H1 (cell line): ENCODE data around the gene ENSA. TPM values are rescaled to one million over a fixed set of nuclear protein-coding genes. Genes with fewer than 3 reads are reported as not detected.

Experiments used
- CTCF ChIA-PET: fragments of 300-600 bp; sonication (Branson Sonifier 250); formaldehyde crosslinking; loops from one replicate; lab custom pipeline; 2021; ENCODE audit not compliant: partially characterized antibody; lab: Charles Lee
- POLR2A ChIA-PET: fragments of 300-600 bp; sonication (Branson Sonifier 250); formaldehyde crosslinking; loops from one replicate; lab custom pipeline; 2021; ENCODE audit warnings: inconsistent platforms; ENCODE audit not compliant: partially characterized antibody; lab: Charles Lee
- DNase-seq, 2 experiments: peaks; one replicate each; pipeline versions ENCODE4 v3.0.0 to v3.0.0-alpha.2; 2010 to 2022; ENCODE audit warnings: low spot score in 2 of 2, low read depth in 1 of 2, mixed read lengths in 1 of 2
- FAIRE-seq: peaks from 2 replicates; lab custom pipeline; 2011; peaks lifted over from hg19 to GRCh38; lab: Jason Lieb, UNC
- H2AFZ ChIP-seq: 2 replicates; pipeline ENCODE4 v1.8.1; 2012; ENCODE audit warnings: low read length, inconsistent platforms
- H2AK5ac ChIP-seq: 2 replicates; pipeline ENCODE4 v1.6.1; 2013; ENCODE audit warnings: low read depth, low read length
- H2BK120ac ChIP-seq: replicated peaks from 2 replicates; pipeline ENCODE3; 2013; ENCODE audit warnings: low read depth, low read length, inconsistent platforms
- H2BK12ac ChIP-seq: 2 replicates; pipeline ENCODE4 v1.6.1; 2013; ENCODE audit warnings: low read depth, low read length
- H2BK15ac ChIP-seq: 2 replicates; pipeline ENCODE4 v1.6.1; 2013; ENCODE audit warnings: low read length
- H2BK20ac ChIP-seq: 2 replicates; pipeline ENCODE4 v1.6.1; 2013; ENCODE audit warnings: low read length
- H2BK5ac ChIP-seq: 2 replicates; pipeline ENCODE4 v1.6.1; 2013; ENCODE audit warnings: low read depth, low read length
- H3K14ac ChIP-seq: 2 replicates; pipeline ENCODE4 v1.6.1; 2013; ENCODE audit warnings: inconsistent platforms; ENCODE audit not compliant: insufficient read length
- H3K18ac ChIP-seq: 2 replicates; pipeline ENCODE4 v1.6.1; 2013; ENCODE audit warnings: low read length; ENCODE audit errors: extremely low read depth
- H3K23ac ChIP-seq: 2 replicates; pipeline ENCODE4 v1.6.1; 2013; ENCODE audit warnings: inconsistent platforms; ENCODE audit not compliant: insufficient read length
- H3K23me2 ChIP-seq: 2 replicates; pipeline ENCODE4 v1.6.1; 2013; ENCODE audit warnings: low read depth, low read length
- H3K27ac ChIP-seq: 2 replicates; pipeline ENCODE4 v1.6.1; 2011; ENCODE audit warnings: low read depth, low read length, inconsistent platforms
- H3K27me3 ChIP-seq, 4 experiments: replicated peaks in 1 of 4; 1 replicate in 1 of 4; 2 replicates in 3 of 4; pipeline versions ENCODE4 v1.6.1 to v1.8.1; 2011 to 2013; ENCODE audit warnings: low read length in 3 of 4, mild to moderate bottlenecking in 3 of 4, inconsistent platforms in 2 of 4, mixed read lengths in 2 of 4, moderate library complexity in 1 of 4; ENCODE audit not compliant: control insufficient read depth in 3 of 4, insufficient read depth in 3 of 4; ENCODE audit errors: extremely low read depth in 1 of 4
- H3K36me3 ChIP-seq, 4 experiments: 2 replicates each; pipeline versions ENCODE4 v1.6.1 to v1.8.1; 2011 to 2013; ENCODE audit warnings: mild to moderate bottlenecking in 4 of 4, low read length in 3 of 4, moderate library complexity in 2 of 4, control low read depth in 1 of 4, inconsistent platforms in 1 of 4; ENCODE audit not compliant: insufficient read depth in 4 of 4, control insufficient read depth in 2 of 4
- H3K4ac ChIP-seq: replicated peaks from 2 replicates; pipeline ENCODE3; 2013; ENCODE audit warnings: low read length, low read depth, mixed read lengths, inconsistent platforms; ENCODE audit not compliant: insufficient read length
- H3K4me1 ChIP-seq, 4 experiments: replicated peaks in 1 of 4; 1 replicate in 1 of 4; 2 replicates in 3 of 4; pipeline versions ENCODE4 v1.6.1 to v1.8.1; 2011 to 2013; ENCODE audit warnings: low read length in 3 of 4, inconsistent platforms in 2 of 4, mixed read lengths in 1 of 4; ENCODE audit not compliant: insufficient read depth in 4 of 4, control insufficient read depth in 3 of 4
- H3K4me2 ChIP-seq, 2 experiments: 2 replicates each; pipeline versions ENCODE4 v1.6.1 to v1.8.1; 2011 to 2013; ENCODE audit warnings: low read depth in 2 of 2, low read length in 2 of 2, control low read depth in 1 of 2, inconsistent platforms in 1 of 2, mild to moderate bottlenecking in 1 of 2; ENCODE audit not compliant: insufficient read depth in 1 of 2
- H3K4me3 ChIP-seq, 4 experiments: fragments of 200-600, 300-600 bp in 1 of 4; sonication (generic), shearing (Covaris generic), sonication (Bioruptor Twin) in 1 of 4; 2 replicates each; pipeline versions ENCODE4 v1.5.1 to v1.8.1; 2011 to 2016; ENCODE audit warnings: low read length in 4 of 4, low read depth in 3 of 4, control low read depth in 2 of 4, inconsistent platforms in 2 of 4, mild to moderate bottlenecking in 2 of 4, mixed read lengths in 1 of 4, moderate library complexity in 1 of 4; ENCODE audit not compliant: insufficient read depth in 2 of 4; ENCODE audit errors: extremely low read depth in 1 of 4
- H3K56ac ChIP-seq: replicated peaks from 2 replicates; pipeline ENCODE3; 2013; ENCODE audit warnings: low read depth, mild to moderate bottlenecking, mixed read lengths, low read length, inconsistent platforms; ENCODE audit not compliant: insufficient read length
- H3K79me1 ChIP-seq: 2 replicates; pipeline ENCODE4 v1.6.1; 2013; ENCODE audit warnings: low read depth, low read length, control low read depth
- H3K79me2 ChIP-seq, 2 experiments: 2 replicates each; pipeline versions ENCODE4 v1.6.1 to v1.8.1; 2012 to 2013; ENCODE audit warnings: low read length in 2 of 2, mild to moderate bottlenecking in 2 of 2, inconsistent platforms in 1 of 2; ENCODE audit not compliant: insufficient read depth in 2 of 2, control insufficient read depth in 1 of 2
- H3K9ac ChIP-seq, 4 experiments: replicated peaks in 1 of 4; 1 replicate in 1 of 4; 2 replicates in 3 of 4; pipeline versions ENCODE4 v1.6.1 to v1.8.1; 2011 to 2013; ENCODE audit warnings: low read depth in 3 of 4, low read length in 3 of 4, control low read depth in 2 of 4, mild to moderate bottlenecking in 2 of 4, moderate library complexity in 2 of 4, inconsistent platforms in 1 of 4; ENCODE audit errors: extremely low read depth in 1 of 4
- H3K9me3 ChIP-seq, 2 experiments: 2 replicates each; pipeline versions ENCODE4 v1.6.1 to v1.8.1; 2012 to 2013; ENCODE audit warnings: mild to moderate bottlenecking in 2 of 2, moderate library complexity in 2 of 2, control low read depth in 1 of 2, inconsistent platforms in 1 of 2, low read depth in 1 of 2, low read length in 1 of 2, mixed read lengths in 1 of 2; ENCODE audit not compliant: insufficient read depth in 2 of 2
- H4K20me1 ChIP-seq, 2 experiments: replicated peaks in 1 of 2; 2 replicates each; pipeline versions ENCODE3 to v1.8.1; 2011 to 2013; ENCODE audit warnings: inconsistent platforms in 2 of 2, low read length in 2 of 2, mild to moderate bottlenecking in 1 of 2; ENCODE audit not compliant: insufficient read depth in 2 of 2, control insufficient read depth in 1 of 2
- H4K5ac ChIP-seq: 2 replicates; pipeline ENCODE4 v1.6.1; 2013; ENCODE audit warnings: low read length, low read depth, mixed read lengths, inconsistent platforms; ENCODE audit not compliant: insufficient read length
- H4K8ac ChIP-seq: 2 replicates; pipeline ENCODE4 v1.8.0; 2013; ENCODE audit warnings: mild to moderate bottlenecking, moderate library complexity, low read length, inconsistent platforms; ENCODE audit not compliant: insufficient read depth; ENCODE audit errors: extremely low read depth
- H4K91ac ChIP-seq: replicated peaks from 2 replicates; pipeline ENCODE3; 2013; ENCODE audit warnings: low read length, mixed read lengths, inconsistent platforms; ENCODE audit not compliant: insufficient read length
- CBX5 ChIP-seq: fragments of 300-800, 300-1000 bp; sonication (generic); IDR thresholded peaks from 2 replicates; pipeline ENCODE4 v1.7.1; 2016; ENCODE audit warnings: antibody characterized with exemption, low read length, low read depth
- CREB1 ChIP-seq: IDR thresholded peaks from 2 replicates; pipeline ENCODE4 v1.6.1; 2012; ENCODE audit warnings: inconsistent platforms
- EZH2 ChIP-seq: fragments of 200-600 bp; sonication (generic); IDR thresholded peaks from 2 replicates; pipeline ENCODE4 v1.7.1; 2012; ENCODE audit warnings: low read depth, mild to moderate bottlenecking, moderate library complexity, low read length, inconsistent platforms; ENCODE audit not compliant: severe bottlenecking
- HDAC6 ChIP-seq: IDR thresholded peaks from one replicate; pipeline ENCODE4 v1.7.1; 2012; ENCODE audit warnings: low read depth, mild to moderate bottlenecking, inconsistent platforms, low read length, moderate library complexity
- KDM4A ChIP-seq: IDR thresholded peaks from one replicate; pipeline ENCODE4 v1.7.1; 2012; ENCODE audit warnings: low read depth, mild to moderate bottlenecking, moderate library complexity, low read length, inconsistent platforms; ENCODE audit not compliant: severe bottlenecking
- KDM5A ChIP-seq: fragments of 200-600 bp; IDR thresholded peaks from 2 replicates; pipeline ENCODE4 v1.7.1; 2012; ENCODE audit warnings: mild to moderate bottlenecking, low read length, inconsistent platforms, mixed read lengths
- POLR2A ChIP-seq, 2 experiments: IDR thresholded peaks; 1 replicate in 1 of 2; 2 replicates in 1 of 2; pipeline ENCODE4 v1.6.1; 2011; ENCODE audit warnings: low read depth in 2 of 2, low read length in 2 of 2, mild to moderate bottlenecking in 2 of 2; ENCODE audit errors: control extremely low read depth in 1 of 2
- POU5F1 ChIP-seq: IDR thresholded peaks from 2 replicates; pipeline ENCODE4 v1.6.1; 2011; ENCODE audit warnings: low read depth, mild to moderate bottlenecking, low read length, moderate library complexity
- RFX5 ChIP-seq: IDR thresholded peaks from 2 replicates; pipeline ENCODE4 v1.6.1; 2011; ENCODE audit warnings: low read depth, low read length, improper control_type of control experiment, borderline replicate concordance
- RXRA ChIP-seq: IDR thresholded peaks from 2 replicates; pipeline ENCODE4 v1.6.1; 2011; ENCODE audit warnings: low read depth, mild to moderate bottlenecking, low read length, moderate library complexity; ENCODE audit not compliant: insufficient read depth
- SP4 ChIP-seq: IDR thresholded peaks from 2 replicates; pipeline ENCODE4 v1.6.1; 2012; ENCODE audit warnings: low read length, inconsistent platforms
- TCF12 ChIP-seq: IDR thresholded peaks from 2 replicates; pipeline ENCODE4 v1.6.1; 2011; ENCODE audit warnings: low read depth, mild to moderate bottlenecking, low read length
- WGBS, 2 experiments: shearing (Covaris generic) in 1 of 2; methylation state at CpG; one replicate each; pipeline versions ENCODE4 v1.1.6 to v1.1.7; 2013 to 2015; ENCODE audit warnings: low lambda C conversion rate in 2 of 2, mixed read lengths in 2 of 2, inconsistent platforms in 1 of 2, low coverage in 1 of 2, missing lambda C conversion rate in 1 of 2; ENCODE audit not compliant: insufficient replicate concordance in 2 of 2, insufficient coverage in 1 of 2, insufficient read length in 1 of 2; ENCODE audit errors: extremely low coverage in 1 of 2, missing lambda C conversion rate in 1 of 2; 5-methylcytosine and 5-hydroxymethylcytosine counted together
- polyA plus RNA-seq, 7 experiments: library from polyadenylated mRNA; depleted of rRNA in 3 of 7; stranded (reverse) in 5 of 7; unstranded in 2 of 7; fragments of >200 nt in 5 of 7; fragments of 200-250 nt in 2 of 7; gene quantifications; 1 replicate in 5 of 7; 2 replicates in 1 of 7; 4 replicates in 1 of 7; pipeline versions ENCODE4 v1.2.1 to v1.2.3, GENCODE V29; 2011 to 2013; ENCODE audit warnings: missing spikeins in 2 of 7, mixed read lengths in 2 of 7
- total RNA-seq: library from RNA; stranded (reverse); fragmentation: NEBNext Ultra II Directional; extraction: Animal tissue kit (Norgen Biotek cat#: 25700); gene quantifications from 2 replicates; pipeline ENCODE4 v1.2.1, GENCODE V29; 2021

The ENSA gene
- total and polyA plus RNA-seq, 2 of the 8 experiments (the other 6 are each of a cell fraction or from before 2014, with no cell fraction given), result 48.2 to 229 TPM

DNA sequence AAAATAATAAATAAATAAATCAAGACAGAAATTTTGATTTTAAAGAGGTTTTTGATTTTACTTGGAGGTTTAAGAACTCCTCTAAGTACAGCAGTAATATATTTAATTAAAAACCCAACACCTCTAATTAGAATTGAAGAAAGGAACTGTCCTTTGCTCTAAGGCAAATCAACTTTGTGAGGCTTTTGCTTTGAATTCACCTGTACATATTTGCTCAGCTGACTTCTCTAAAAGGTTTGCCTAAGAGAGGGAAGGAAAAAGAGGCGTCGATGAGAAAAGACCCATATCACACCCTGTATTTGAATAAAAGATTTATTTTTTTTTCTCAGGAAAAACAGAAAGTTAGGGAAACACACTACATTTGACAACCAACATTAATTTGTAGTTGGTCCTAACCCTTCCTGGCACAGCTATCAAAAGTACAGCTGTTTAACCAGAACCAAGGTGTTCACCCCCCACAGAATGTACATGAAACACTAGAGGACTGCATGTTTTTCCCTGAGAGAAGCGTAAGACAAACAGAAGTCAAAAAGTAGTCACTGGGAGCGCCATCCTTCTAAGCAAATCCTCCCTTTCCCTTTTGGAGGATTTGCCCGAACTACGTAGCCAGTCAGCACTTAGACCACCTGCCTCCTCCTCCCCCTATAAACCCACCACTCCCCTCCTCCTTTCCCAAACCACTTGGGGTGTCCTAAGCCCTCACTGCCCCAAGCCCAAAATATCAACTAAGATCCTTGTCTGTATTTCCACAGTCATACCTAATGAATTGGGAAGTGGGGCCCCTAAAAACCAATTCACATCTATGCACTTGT lies 54.9 kb downstream of the ENSA start:
- Histone ChIP-seq H2AK5ac (no peak overlapping the region), H3K36me3 (peaks cover 27 to 72% (median 43%) of the 10 kb centered on the region in 4 experiments), H2BK20ac (no peak overlapping the region), H3K14ac (no peak overlapping the region), H4K5ac (no peak overlapping the region), H3K79me1 (peaks cover 2% of the 10 kb centered on the region), H3K4me2 (peak overlapping the region; percentile 72 to 78; a peak in 3 of 4 replicates), H3K79me2 (peaks cover 38 to 87% of the 10 kb centered on the region in 2 experiments), H4K20me1 (peaks cover 29 to 37% of the 10 kb centered on the region in 2 experiments), H4K8ac (no peak overlapping the region), H3K23me2 (peaks cover 9% of the 10 kb centered on the region; the same call in 1 of the 2 replicates), H3K18ac (no peak overlapping the region), H3K23ac (no peak overlapping the region), H3K4me1 (peaks cover 5 to 23% (median 14%) of the 10 kb centered on the region in 4 experiments; a peak in 6 of 7 replicates), H3K9me3 (no peaks in the 10 kb centered on the region), H3K4ac (no peak overlapping the region), H3K56ac (no peak overlapping the region), H2BK15ac (no peak overlapping the region), H2BK5ac (0 out of 2 replicates have a peak overlapping the region, but pooled peaks have one; percentile 10), H3K9ac (peak overlapping the region in 2 of 4 experiments; percentile 3 to 43; a peak in 3 of 7 replicates), H3K27ac (no peak overlapping the region), H2BK12ac (no peak overlapping the region), H2BK120ac (no peak overlapping the region), H3K27me3 (no peaks in the 10 kb centered on the region), H3K4me3 (peak overlapping the region in 1 of 4 experiments; percentile 100; a peak in 3 of 8 replicates), H4K91ac (no peak overlapping the region), H2AFZ (no peak overlapping the region)
- WGBS, 2 experiments, result 92% methylated on average over 6 of the region's 6 CpGs; no CpG with 5 or more reads in 1 of the 2 experiments
- no peak for DNase-seq
- no peak for FAIRE-seq
- CTCF ChIA-PET, result interaction anchor here (0.7 to 2.7 kb wide), 4 partner anchors 13 to 48 kb away, joined by 3 to 16 read pairs (median 4); no protein-coding TSS in a partner anchor
- POLR2A ChIA-PET, result interaction anchor here (1.3 to 43.7 kb wide), 6 partner anchors 11 to 80 kb away, joined by 3 to 1380 read pairs (median 12); partner anchors contain the start of genes ADAMTSL4 and ENSA
- TF ChIP-seq POU5F1 (no peak), EZH2 (no peak), RFX5 (no peak), CREB1 (no peak), KDM4A (no peak), POLR2A (IDR thresholded peaks at IDR 0.05; ENCODE audit: control extremely low read depth in 1 of 2, low read depth in 2 of 2, low read length in 2 of 2) (peak; percentile 73 to 74), TCF12 (no peak), RXRA (no peak), HDAC6 (no peak), SP4 (no peak), CBX5 (no peak), KDM5A (no peak)
